Gastrocnemius medialis (tissue), 4 donors: ENCODE measurements around the gene CTSH. TPM values are rescaled to one million over a fixed set of nuclear protein-coding genes. Genes with fewer than 3 reads are reported as not detected.

Source experiments
- ATAC-seq, 2 donors: fragments of 150-250 bp; one replicate each; pipeline ENCODE4 v1.9.1; 2016
- DNase-seq, 2 donors: peaks; one replicate each; pipeline ENCODE4 v3.0.0-alpha.2; 2019
- H3K27ac ChIP-seq, 4 donors: fragments of 200-600 bp; sonication (generic); 1 replicate in 1 of 4; 2 replicates in 3 of 4; pipeline ENCODE4 v1.5.1; 2016 to 2018; ENCODE audit warnings: mild to moderate bottlenecking in 2 of 4, moderate library complexity in 1 of 4
- H3K27me3 ChIP-seq, 3 donors: fragments of 200-600 bp; sonication (generic) in 2 of 3; 1 replicate in 1 of 3; 2 replicates in 2 of 3; pipeline versions ENCODE4 v1.5.1 to v1.6.0; 2016 to 2019; ENCODE audit warnings: mild to moderate bottlenecking in 1 of 3, moderate library complexity in 1 of 3
- H3K36me3 ChIP-seq, 2 donors: fragments of 200-600 bp; sonication (generic) in 1 of 2; one replicate each; pipeline ENCODE4 v1.5.1; 2017 to 2018
- H3K4me1 ChIP-seq, 2 donors: fragments of 200-600 bp; sonication (generic) in 1 of 2; one replicate each; pipeline ENCODE4 v1.5.1; 2016 to 2017; ENCODE audit warnings: mild to moderate bottlenecking in 2 of 2
- H3K4me3 ChIP-seq, 4 donors: fragments of 200-600 bp; sonication (generic) in 3 of 4; 1 replicate in 1 of 4; 2 replicates in 3 of 4; pipeline ENCODE4 v1.5.1; 2016 to 2019; ENCODE audit warnings: mild to moderate bottlenecking in 2 of 4
- H3K9me3 ChIP-seq, 3 donors: fragments of 200-600 bp; sonication (generic) in 2 of 3; 1 replicate in 1 of 3; 2 replicates in 2 of 3; pipeline ENCODE4 v1.5.1; 2016 to 2019
- CTCF ChIP-seq, 5 experiments: fragments of 450-650 bp in 3 of 5; fragments of 200-600 bp in 2 of 5; sonication (generic) in 2 of 5; IDR thresholded peaks in 4 of 5; conservative IDR thresholded peaks in 1 of 5; 1 replicate in 4 of 5; 2 replicates in 1 of 5; pipeline ENCODE4 v1.5.1; 2016 to 2019; ENCODE audit warnings: antibody characterized with exemption in 5 of 5, mild to moderate bottlenecking in 3 of 5, moderate library complexity in 3 of 5
- POLR2A ChIP-seq, 2 donors: fragments of 450-650 bp; IDR thresholded peaks; one replicate each; pipeline ENCODE4 v1.6.1; 2017; ENCODE audit warnings: antibody characterized with exemption in 2 of 2, mild to moderate bottlenecking in 2 of 2, moderate library complexity in 2 of 2
- in situ Hi-C, 4 donors: fragments of 200-750 bp; cut with MboI; loops; one replicate each; pipeline versions ENCODE4 v1.15.0 to v1.8.0; 2017; ENCODE audit warnings: low sequenced_read_pairs in 4 of 4
- intact Hi-C: fragments of 100-400 bp; cut with DNase I; formaldehyde crosslinking; loops from one replicate; pipeline ENCODE4 v1.15.1; 2023; ENCODE audit warnings: low total_unique reads
- total RNA-seq, 4 donors: library from RNA; depleted of rRNA; stranded (reverse); fragments of >200 nt; gene quantifications; one replicate each; pipeline versions ENCODE4 v1.1.0 to v1.2.3, GENCODE V29; 2016

CTSH gene
- total RNA-seq, 4 donors from 2014 or later = 27.4 to 42.1 (median 29.4) TPM

- Histone ChIP-seq H3K4me1 (peaks cover 9% of the 10 kb centered on the region in 2 donors), H3K4me3 (no peak overlapping the region)
Observed at GRCh38 chr15:78947506-78947905, 2.7 kb upstream of the CTSH start.

DNA sequence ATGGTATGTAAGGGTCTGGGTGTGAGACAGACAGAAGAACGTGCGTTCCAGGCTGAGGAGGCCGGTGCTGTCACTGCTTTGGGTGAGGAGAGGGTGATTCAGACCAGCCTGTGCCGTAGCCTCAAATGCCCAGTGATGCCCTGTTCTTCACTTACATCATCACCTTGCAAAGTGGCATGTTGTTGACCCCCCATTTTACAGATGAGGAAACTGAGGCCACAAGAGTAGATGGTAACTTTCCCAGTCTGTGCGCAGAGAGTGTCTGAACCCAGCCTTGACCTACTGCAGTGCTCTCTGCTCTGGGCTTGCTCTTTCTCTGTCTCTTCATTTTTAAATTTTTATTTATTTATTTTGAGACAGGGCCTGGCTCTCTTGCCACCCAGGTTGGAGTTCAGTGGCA is 1.6 kb upstream of the CTSH start:
- intact Hi-C loops = no loop called here

More at GRCh38 chr15:78947506-78947905, 2.7 kb upstream of the CTSH start:
- in situ Hi-C loops (no loop called here), intact Hi-C loops (no loop called here)
- Histone ChIP-seq H3K9me3 (no peaks in the 10 kb centered on the region), H3K27ac (no peak overlapping the region), H3K36me3 (no peaks in the 10 kb centered on the region), H3K27me3 (no peaks in the 10 kb centered on the region)
- DNase-seq (no peak), ATAC-seq (no peak)
- TF ChIP-seq POLR2A (IDR thresholded peaks at IDR 0.05) = no peak
- no peak for TF ChIP-seq CTCF (IDR thresholded peaks at IDR 0.05 in 4 of 5, conservative IDR thresholded peaks at IDR 0.05 in 1 of 5)

GRCh38 chr15:78944202-78944625 is 632 bp downstream of the CTSH start:
- ATAC-seq = peak; percentile 21 to 45
- Histone ChIP-seq H3K9me3 (no peaks in the 10 kb centered on the region), H3K4me3 (peak overlapping the region; percentile 67 to 87 (median 77)), H3K27me3 (no peaks in the 10 kb centered on the region), H3K27ac (peak overlapping the region; percentile 54 to 80 (median 59)), H3K4me1 (peaks cover 5 to 9% of the 10 kb centered on the region in 2 donors), H3K36me3 (no peaks in the 10 kb centered on the region)
- DNase-seq = no peak
- in situ Hi-C loops (no loop called here), intact Hi-C loops (no loop called here)
- no peak for TF ChIP-seq POLR2A (IDR thresholded peaks at IDR 0.05)
- TF ChIP-seq CTCF (IDR thresholded peaks at IDR 0.05 in 4 of 5, conservative IDR thresholded peaks at IDR 0.05 in 1 of 5) = no peak

More for the DNA sequence above, 1.6 kb upstream of the CTSH start:
- in situ Hi-C loops = no loop called here
- no peak for TF ChIP-seq POLR2A (IDR thresholded peaks at IDR 0.05)
- no peak for TF ChIP-seq CTCF (IDR thresholded peaks at IDR 0.05 in 4 of 5, conservative IDR thresholded peaks at IDR 0.05 in 1 of 5)
- H3K9me3 ChIP-seq = no peaks in the 10 kb centered on the region
- ATAC-seq (no peak), DNase-seq (no peak)
- no peaks in the 10 kb centered on the region for H3K36me3 ChIP-seq
- H3K27me3 ChIP-seq = no peaks in the 10 kb centered on the region
- H3K4me3 ChIP-seq = no peak overlapping the region
- no peak overlapping the region for H3K27ac ChIP-seq
- H3K4me1 ChIP-seq = peaks cover 8 to 9% of the 10 kb centered on the region in 2 donors

- ATAC-seq (no peak), DNase-seq (no peak)
- Histone ChIP-seq H3K27ac (peak overlapping the region in 3 of 4 donors; percentile 57 to 80 (median 61)), H3K4me1 (peaks cover 5 to 9% of the 10 kb centered on the region in 2 donors), H3K9me3 (no peaks in the 10 kb centered on the region), H3K36me3 (no peaks in the 10 kb centered on the region), H3K27me3 (no peaks in the 10 kb centered on the region), H3K4me3 (peak overlapping the region in 3 of 4 donors; percentile 67 to 87 (median 85))
- in situ Hi-C loops = no loop called here
- intact Hi-C loops = no loop called here
- TF ChIP-seq CTCF (IDR thresholded peaks at IDR 0.05 in 4 of 5, conservative IDR thresholded peaks at IDR 0.05 in 1 of 5) (no peak), POLR2A (IDR thresholded peaks at IDR 0.05) (no peak)
Observed at GRCh38 chr15:78943692-78944091, 1.2 kb downstream of the CTSH start.

- Histone ChIP-seq H3K27ac (no peak overlapping the region), H3K4me3 (no peak overlapping the region), H3K27me3 (no peaks in the 10 kb centered on the region), H3K36me3 (no peaks in the 10 kb centered on the region), H3K9me3 (no peaks in the 10 kb centered on the region), H3K4me1 (peaks cover 9 to 12% of the 10 kb centered on the region in 2 donors)
- TF ChIP-seq CTCF (IDR thresholded peaks at IDR 0.05 in 4 of 5, conservative IDR thresholded peaks at IDR 0.05 in 1 of 5) = no peak
- no peak for TF ChIP-seq POLR2A (IDR thresholded peaks at IDR 0.05)
- ATAC-seq = no peak
- intact Hi-C loops = no loop called here
- no peak for DNase-seq
- in situ Hi-C loops = no loop called here
Observed at GRCh38 chr15:78942741-78943140, 2.1 kb downstream of the CTSH start.
